HEK293 (cell line): ENCODE data around the gene C3orf33.

Experiments
- GFI1B ChIP-seq: fragments of 450-650 bp; formaldehyde crosslinking; IDR thresholded peaks from 2 replicates; pipeline ENCODE4 v1.5.1; 2016; ENCODE audit warnings: missing biosample characterization, missing genetic modification characterization
- KLF1 ChIP-seq: fragments of 450-650 bp; formaldehyde crosslinking; IDR thresholded peaks from 2 replicates; pipeline ENCODE4 v1.5.1; 2016; ENCODE audit warnings: missing biosample characterization, missing genetic modification characterization
- KLF16 ChIP-seq: fragments of 450-650 bp; formaldehyde crosslinking; IDR thresholded peaks from 2 replicates; pipeline ENCODE4 v1.5.1; 2017; ENCODE audit warnings: missing biosample characterization, missing genetic modification characterization
- KLF7 ChIP-seq: fragments of 450-650 bp; formaldehyde crosslinking; IDR thresholded peaks from 2 replicates; pipeline ENCODE4 v1.5.1; 2016; ENCODE audit warnings: missing biosample characterization, missing genetic modification characterization, borderline replicate concordance
- KLF9 ChIP-seq: fragments of 450-650 bp; formaldehyde crosslinking; IDR thresholded peaks from 2 replicates; pipeline ENCODE4 v1.5.1; 2016; ENCODE audit warnings: missing biosample characterization, missing genetic modification characterization, low read depth
- OSR2 ChIP-seq: fragments of 450-650 bp; formaldehyde crosslinking; IDR thresholded peaks from 2 replicates; pipeline ENCODE4 v1.5.1; 2016; ENCODE audit warnings: missing biosample characterization, missing genetic modification characterization
- REPIN1 ChIP-seq: fragments of 450-650 bp; formaldehyde crosslinking; IDR thresholded peaks from 2 replicates; pipeline ENCODE4 v1.5.1; 2017; ENCODE audit warnings: missing biosample characterization, missing genetic modification characterization, low read depth
- SETDB1 ChIP-seq: IDR thresholded peaks from one replicate; pipeline ENCODE4 v1.6.1; 2017; ENCODE audit warnings: mild to moderate bottlenecking, low read length, moderate library complexity, mixed read lengths; ENCODE audit not compliant: insufficient read length
- ZBTB17 ChIP-seq: fragments of 450-650 bp; formaldehyde crosslinking; IDR thresholded peaks from 2 replicates; pipeline ENCODE4 v1.5.1; 2016; ENCODE audit warnings: missing biosample characterization, missing genetic modification characterization
- ZFP69B ChIP-seq: fragments of 450-650 bp; formaldehyde crosslinking; IDR thresholded peaks from 2 replicates; pipeline ENCODE4 v1.5.1; 2016; ENCODE audit warnings: missing biosample characterization, missing genetic modification characterization
- ZNF133 ChIP-seq: fragments of 450-650 bp; formaldehyde crosslinking; IDR thresholded peaks from 2 replicates; pipeline ENCODE4 v1.5.1; 2016; ENCODE audit warnings: missing biosample characterization, missing genetic modification characterization
- ZNF214 ChIP-seq: fragments of 450-650 bp; formaldehyde crosslinking; IDR thresholded peaks from 2 replicates; pipeline ENCODE4 v1.5.1; 2017; ENCODE audit warnings: missing biosample characterization, mild to moderate bottlenecking, missing genetic modification characterization, borderline replicate concordance
- ZNF302 ChIP-seq: fragments of 450-650 bp; formaldehyde crosslinking; IDR thresholded peaks from 2 replicates; pipeline ENCODE4 v1.5.1; 2016; ENCODE audit warnings: missing biosample characterization, missing genetic modification characterization, low read depth
- ZNF311 ChIP-seq: fragments of 450-650 bp; formaldehyde crosslinking; IDR thresholded peaks from 2 replicates; pipeline ENCODE4 v1.5.1; 2017; ENCODE audit warnings: missing biosample characterization, missing genetic modification characterization, borderline replicate concordance
- ZNF561 ChIP-seq: fragments of 450-650 bp; IDR thresholded peaks from 2 replicates; pipeline ENCODE4 v1.5.1; 2018; ENCODE audit warnings: missing biosample characterization, missing genetic modification characterization, borderline replicate concordance
- ZSCAN30 ChIP-seq: fragments of 450-650 bp; IDR thresholded peaks from 2 replicates; pipeline ENCODE4 v1.5.1; 2018; ENCODE audit warnings: missing biosample characterization, mild to moderate bottlenecking, missing genetic modification characterization, moderate library complexity
- TF ChIP-seq, protein P1 (sequence below): fragments of 450-650 bp; formaldehyde crosslinking; IDR thresholded peaks from 2 replicates; pipeline ENCODE4 v1.5.1; 2017; ENCODE audit warnings: missing biosample characterization, missing genetic modification characterization
- TF ChIP-seq, protein P2 (sequence below): fragments of 450-650 bp; formaldehyde crosslinking; IDR thresholded peaks from 2 replicates; pipeline ENCODE4 v1.5.1; 2017; ENCODE audit warnings: missing biosample characterization, missing genetic modification characterization
- TF ChIP-seq, protein P3 (sequence below): fragments of 450-650 bp; formaldehyde crosslinking; IDR thresholded peaks from 2 replicates; pipeline ENCODE4 v1.5.1; 2016; ENCODE audit warnings: missing biosample characterization, missing genetic modification characterization
- TF ChIP-seq, protein P4 (sequence below): fragments of 450-650 bp; formaldehyde crosslinking; IDR thresholded peaks from 2 replicates; pipeline ENCODE4 v1.5.1; 2016; ENCODE audit warnings: missing biosample characterization, missing genetic modification characterization
- TF ChIP-seq, protein P5 (sequence below): fragments of 450-650 bp; formaldehyde crosslinking; IDR thresholded peaks from 2 replicates; pipeline ENCODE4 v1.5.1; 2016; ENCODE audit warnings: missing biosample characterization, missing genetic modification characterization
- TF ChIP-seq, protein P6 (sequence below): fragments of 450-650 bp; formaldehyde crosslinking; IDR thresholded peaks from 2 replicates; pipeline ENCODE4 v1.5.1; 2016; ENCODE audit warnings: missing biosample characterization, missing genetic modification characterization
- TF ChIP-seq, protein P7 (sequence below): fragments of 450-650 bp; formaldehyde crosslinking; IDR thresholded peaks from 2 replicates; pipeline ENCODE4 v1.5.1; 2016; ENCODE audit warnings: missing biosample characterization, missing genetic modification characterization

C3orf33 gene

DNA sequence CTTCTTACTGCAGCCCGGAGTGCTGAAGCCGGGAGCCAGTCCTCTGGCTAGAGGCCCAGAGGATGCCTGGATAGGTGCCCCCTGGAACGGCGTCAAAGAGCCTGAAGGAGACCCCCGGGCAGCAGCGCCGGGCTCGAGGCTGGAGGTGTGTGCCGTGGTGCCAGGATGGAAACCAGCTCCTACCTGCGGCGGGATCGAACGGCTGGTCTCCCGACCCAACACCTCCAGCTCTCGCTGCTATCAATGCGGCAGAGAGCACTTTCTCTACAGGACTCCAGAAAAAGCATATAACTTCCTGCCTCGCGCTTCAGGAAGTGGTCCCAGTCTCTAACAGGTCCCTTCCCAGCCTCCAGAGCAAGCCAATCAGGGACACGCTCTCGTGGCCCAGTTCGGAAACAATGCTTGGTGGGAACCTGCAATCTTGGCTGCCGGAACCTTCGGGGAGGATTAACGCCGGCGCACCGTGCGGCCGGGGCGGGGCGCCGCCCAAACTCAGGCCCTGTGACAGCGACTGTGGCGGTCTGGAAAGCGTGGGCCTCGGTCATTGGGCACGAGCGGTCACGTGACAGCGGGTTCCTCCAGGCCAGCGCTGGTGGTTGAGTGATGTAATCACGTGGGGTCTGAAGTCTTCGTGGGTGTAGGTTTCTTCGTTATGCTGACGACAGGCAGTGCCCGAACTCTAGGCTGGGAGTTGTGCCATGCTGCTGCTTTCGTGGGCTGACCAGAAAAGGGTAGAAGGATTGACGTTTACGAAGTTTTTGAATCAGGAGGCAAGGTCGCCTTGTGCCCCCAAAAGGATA lies 48.3 kb upstream of the C3orf33 start, which contains the start of gene SLC33A1 (continued):
- TF ChIP-seq, protein P1, sequence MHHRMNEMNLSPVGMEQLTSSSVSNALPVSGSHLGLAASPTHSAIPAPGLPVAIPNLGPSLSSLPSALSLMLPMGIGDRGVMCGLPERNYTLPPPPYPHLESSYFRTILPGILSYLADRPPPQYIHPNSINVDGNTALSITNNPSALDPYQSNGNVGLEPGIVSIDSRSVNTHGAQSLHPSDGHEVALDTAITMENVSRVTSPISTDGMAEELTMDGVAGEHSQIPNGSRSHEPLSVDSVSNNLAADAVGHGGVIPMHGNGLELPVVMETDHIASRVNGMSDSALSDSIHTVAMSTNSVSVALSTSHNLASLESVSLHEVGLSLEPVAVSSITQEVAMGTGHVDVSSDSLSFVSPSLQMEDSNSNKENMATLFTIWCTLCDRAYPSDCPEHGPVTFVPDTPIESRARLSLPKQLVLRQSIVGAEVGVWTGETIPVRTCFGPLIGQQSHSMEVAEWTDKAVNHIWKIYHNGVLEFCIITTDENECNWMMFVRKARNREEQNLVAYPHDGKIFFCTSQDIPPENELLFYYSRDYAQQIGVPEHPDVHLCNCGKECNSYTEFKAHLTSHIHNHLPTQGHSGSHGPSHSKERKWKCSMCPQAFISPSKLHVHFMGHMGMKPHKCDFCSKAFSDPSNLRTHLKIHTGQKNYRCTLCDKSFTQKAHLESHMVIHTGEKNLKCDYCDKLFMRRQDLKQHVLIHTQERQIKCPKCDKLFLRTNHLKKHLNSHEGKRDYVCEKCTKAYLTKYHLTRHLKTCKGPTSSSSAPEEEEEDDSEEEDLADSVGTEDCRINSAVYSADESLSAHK (tag by site-specific recombination), result no peak
- TF ChIP-seq, protein P2, sequence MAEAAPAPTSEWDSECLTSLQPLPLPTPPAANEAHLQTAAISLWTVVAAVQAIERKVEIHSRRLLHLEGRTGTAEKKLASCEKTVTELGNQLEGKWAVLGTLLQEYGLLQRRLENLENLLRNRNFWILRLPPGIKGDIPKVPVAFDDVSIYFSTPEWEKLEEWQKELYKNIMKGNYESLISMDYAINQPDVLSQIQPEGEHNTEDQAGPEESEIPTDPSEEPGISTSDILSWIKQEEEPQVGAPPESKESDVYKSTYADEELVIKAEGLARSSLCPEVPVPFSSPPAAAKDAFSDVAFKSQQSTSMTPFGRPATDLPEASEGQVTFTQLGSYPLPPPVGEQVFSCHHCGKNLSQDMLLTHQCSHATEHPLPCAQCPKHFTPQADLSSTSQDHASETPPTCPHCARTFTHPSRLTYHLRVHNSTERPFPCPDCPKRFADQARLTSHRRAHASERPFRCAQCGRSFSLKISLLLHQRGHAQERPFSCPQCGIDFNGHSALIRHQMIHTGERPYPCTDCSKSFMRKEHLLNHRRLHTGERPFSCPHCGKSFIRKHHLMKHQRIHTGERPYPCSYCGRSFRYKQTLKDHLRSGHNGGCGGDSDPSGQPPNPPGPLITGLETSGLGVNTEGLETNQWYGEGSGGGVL, result no peak
- TF ChIP-seq KLF1 (tag by site-specific recombination) (peak; percentile 76), REPIN1 (tag by site-specific recombination) (peak; percentile 78; the same call in 1 of the 2 replicates), ZNF311 (tag by site-specific recombination) (no peak), ZNF302 (no peak), OSR2 (tag by site-specific recombination) (no peak), KLF16 (peak; percentile 97), ZSCAN30 (tag by site-specific recombination) (peak; percentile 90), ZNF133 (no peak), ZFP69B (tag by site-specific recombination) (peak; percentile 74), SETDB1 (peak; percentile 79), ZNF214 (no peak), ZBTB17 (peak; percentile 96), GFI1B (tag by site-specific recombination) (0 out of 2 replicates have a peak, but pooled peaks have one; percentile 73), KLF7 (tag by site-specific recombination) (peak; percentile 95), KLF9 (tag by site-specific recombination) (peak; percentile 73; the same call in 1 of the 2 replicates), ZNF561 (tag by site-specific recombination) (peak; percentile 93)
- TF ChIP-seq, protein P3, sequence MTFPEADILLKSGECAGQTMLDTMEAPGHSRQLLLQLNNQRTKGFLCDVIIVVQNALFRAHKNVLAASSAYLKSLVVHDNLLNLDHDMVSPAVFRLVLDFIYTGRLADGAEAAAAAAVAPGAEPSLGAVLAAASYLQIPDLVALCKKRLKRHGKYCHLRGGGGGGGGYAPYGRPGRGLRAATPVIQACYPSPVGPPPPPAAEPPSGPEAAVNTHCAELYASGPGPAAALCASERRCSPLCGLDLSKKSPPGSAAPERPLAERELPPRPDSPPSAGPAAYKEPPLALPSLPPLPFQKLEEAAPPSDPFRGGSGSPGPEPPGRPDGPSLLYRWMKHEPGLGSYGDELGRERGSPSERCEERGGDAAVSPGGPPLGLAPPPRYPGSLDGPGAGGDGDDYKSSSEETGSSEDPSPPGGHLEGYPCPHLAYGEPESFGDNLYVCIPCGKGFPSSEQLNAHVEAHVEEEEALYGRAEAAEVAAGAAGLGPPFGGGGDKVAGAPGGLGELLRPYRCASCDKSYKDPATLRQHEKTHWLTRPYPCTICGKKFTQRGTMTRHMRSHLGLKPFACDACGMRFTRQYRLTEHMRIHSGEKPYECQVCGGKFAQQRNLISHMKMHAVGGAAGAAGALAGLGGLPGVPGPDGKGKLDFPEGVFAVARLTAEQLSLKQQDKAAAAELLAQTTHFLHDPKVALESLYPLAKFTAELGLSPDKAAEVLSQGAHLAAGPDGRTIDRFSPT (tag by site-specific recombination), result peak; percentile 75
- TF ChIP-seq, protein P4, sequence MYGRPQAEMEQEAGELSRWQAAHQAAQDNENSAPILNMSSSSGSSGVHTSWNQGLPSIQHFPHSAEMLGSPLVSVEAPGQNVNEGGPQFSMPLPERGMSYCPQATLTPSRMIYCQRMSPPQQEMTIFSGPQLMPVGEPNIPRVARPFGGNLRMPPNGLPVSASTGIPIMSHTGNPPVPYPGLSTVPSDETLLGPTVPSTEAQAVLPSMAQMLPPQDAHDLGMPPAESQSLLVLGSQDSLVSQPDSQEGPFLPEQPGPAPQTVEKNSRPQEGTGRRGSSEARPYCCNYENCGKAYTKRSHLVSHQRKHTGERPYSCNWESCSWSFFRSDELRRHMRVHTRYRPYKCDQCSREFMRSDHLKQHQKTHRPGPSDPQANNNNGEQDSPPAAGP (tag by site-specific recombination), result peak; percentile 97
- TF ChIP-seq, protein P5, sequence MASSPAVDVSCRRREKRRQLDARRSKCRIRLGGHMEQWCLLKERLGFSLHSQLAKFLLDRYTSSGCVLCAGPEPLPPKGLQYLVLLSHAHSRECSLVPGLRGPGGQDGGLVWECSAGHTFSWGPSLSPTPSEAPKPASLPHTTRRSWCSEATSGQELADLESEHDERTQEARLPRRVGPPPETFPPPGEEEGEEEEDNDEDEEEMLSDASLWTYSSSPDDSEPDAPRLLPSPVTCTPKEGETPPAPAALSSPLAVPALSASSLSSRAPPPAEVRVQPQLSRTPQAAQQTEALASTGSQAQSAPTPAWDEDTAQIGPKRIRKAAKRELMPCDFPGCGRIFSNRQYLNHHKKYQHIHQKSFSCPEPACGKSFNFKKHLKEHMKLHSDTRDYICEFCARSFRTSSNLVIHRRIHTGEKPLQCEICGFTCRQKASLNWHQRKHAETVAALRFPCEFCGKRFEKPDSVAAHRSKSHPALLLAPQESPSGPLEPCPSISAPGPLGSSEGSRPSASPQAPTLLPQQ (tag by site-specific recombination), result peak; percentile 89
- TF ChIP-seq, protein P6, sequence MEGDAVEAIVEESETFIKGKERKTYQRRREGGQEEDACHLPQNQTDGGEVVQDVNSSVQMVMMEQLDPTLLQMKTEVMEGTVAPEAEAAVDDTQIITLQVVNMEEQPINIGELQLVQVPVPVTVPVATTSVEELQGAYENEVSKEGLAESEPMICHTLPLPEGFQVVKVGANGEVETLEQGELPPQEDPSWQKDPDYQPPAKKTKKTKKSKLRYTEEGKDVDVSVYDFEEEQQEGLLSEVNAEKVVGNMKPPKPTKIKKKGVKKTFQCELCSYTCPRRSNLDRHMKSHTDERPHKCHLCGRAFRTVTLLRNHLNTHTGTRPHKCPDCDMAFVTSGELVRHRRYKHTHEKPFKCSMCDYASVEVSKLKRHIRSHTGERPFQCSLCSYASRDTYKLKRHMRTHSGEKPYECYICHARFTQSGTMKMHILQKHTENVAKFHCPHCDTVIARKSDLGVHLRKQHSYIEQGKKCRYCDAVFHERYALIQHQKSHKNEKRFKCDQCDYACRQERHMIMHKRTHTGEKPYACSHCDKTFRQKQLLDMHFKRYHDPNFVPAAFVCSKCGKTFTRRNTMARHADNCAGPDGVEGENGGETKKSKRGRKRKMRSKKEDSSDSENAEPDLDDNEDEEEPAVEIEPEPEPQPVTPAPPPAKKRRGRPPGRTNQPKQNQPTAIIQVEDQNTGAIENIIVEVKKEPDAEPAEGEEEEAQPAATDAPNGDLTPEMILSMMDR (tag by site-specific recombination), result no peak
- TF ChIP-seq, protein P7, sequence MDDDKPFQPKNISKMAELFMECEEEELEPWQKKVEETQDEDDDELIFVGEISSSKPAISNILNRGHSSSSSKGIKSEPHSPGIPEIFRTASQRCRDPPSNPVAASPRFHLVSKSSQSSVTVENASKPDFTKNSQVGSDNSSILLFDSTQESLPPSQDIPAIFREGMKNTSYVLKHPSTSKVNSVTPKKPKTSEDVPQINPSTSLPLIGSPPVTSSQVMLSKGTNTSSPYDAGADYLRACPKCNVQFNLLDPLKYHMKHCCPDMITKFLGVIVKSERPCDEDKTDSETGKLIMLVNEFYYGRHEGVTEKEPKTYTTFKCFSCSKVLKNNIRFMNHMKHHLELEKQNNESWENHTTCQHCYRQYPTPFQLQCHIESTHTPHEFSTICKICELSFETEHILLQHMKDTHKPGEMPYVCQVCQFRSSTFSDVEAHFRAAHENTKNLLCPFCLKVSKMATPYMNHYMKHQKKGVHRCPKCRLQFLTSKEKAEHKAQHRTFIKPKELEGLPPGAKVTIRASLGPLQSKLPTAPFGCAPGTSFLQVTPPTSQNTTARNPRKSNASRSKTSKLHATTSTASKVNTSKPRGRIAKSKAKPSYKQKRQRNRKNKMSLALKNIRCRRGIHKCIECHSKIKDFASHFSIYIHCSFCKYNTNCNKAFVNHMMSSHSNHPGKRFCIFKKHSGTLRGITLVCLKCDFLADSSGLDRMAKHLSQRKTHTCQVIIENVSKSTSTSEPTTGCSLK (tag by site-specific recombination), result no peak
